Prostate gland (tissue), 2 donors: ENCODE measurements around the gene WFDC5.

Source experiments
- POLR2A ChIP-seq: fragments of 450-650 bp; IDR thresholded peaks from one replicate; pipeline ENCODE4 v1.6.1; 2016; ENCODE audit warnings: antibody characterized with exemption, mild to moderate bottlenecking
- POLR2AphosphoS5 ChIP-seq: sonication (generic); formaldehyde crosslinking; IDR thresholded peaks from one replicate; pipeline ENCODE4 v1.6.1; 2017; ENCODE audit warnings: antibody characterized with exemption
- TF ChIP-seq, protein P1 (sequence below), 4 experiments: fragments of 200-600 bp in 2 of 4; fragments of 450-650 bp in 2 of 4; sonication (generic) in 2 of 4; IDR thresholded peaks; 1 replicate in 3 of 4; 2 replicates in 1 of 4; pipeline ENCODE4 v1.5.1; 2016 to 2019; ENCODE audit warnings: antibody characterized with exemption in 4 of 4, mild to moderate bottlenecking in 2 of 4, moderate library complexity in 2 of 4

DNA sequence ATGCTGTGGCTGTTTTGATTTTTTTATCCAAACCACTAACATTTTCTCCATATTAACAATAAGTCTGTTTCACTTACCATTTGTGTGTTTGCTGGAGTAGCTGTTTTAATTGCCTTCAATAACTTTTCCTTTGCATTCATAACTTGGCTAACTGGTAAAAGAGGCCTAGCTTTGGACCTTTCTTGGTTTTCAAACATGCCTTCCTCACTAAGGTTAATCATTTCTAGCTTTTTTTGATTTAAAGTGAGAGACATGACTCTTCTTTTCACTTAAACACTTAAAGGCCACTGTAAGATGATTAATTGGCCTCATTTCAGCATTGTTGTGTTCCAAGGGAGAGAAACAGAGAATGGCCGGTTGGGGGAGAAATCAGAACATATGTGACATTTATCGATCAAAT, 6.4 kb upstream of the WFDC5 start:
- TF ChIP-seq, protein P1, sequence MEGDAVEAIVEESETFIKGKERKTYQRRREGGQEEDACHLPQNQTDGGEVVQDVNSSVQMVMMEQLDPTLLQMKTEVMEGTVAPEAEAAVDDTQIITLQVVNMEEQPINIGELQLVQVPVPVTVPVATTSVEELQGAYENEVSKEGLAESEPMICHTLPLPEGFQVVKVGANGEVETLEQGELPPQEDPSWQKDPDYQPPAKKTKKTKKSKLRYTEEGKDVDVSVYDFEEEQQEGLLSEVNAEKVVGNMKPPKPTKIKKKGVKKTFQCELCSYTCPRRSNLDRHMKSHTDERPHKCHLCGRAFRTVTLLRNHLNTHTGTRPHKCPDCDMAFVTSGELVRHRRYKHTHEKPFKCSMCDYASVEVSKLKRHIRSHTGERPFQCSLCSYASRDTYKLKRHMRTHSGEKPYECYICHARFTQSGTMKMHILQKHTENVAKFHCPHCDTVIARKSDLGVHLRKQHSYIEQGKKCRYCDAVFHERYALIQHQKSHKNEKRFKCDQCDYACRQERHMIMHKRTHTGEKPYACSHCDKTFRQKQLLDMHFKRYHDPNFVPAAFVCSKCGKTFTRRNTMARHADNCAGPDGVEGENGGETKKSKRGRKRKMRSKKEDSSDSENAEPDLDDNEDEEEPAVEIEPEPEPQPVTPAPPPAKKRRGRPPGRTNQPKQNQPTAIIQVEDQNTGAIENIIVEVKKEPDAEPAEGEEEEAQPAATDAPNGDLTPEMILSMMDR (IDR thresholded peaks at IDR 0.05): no peak
- TF ChIP-seq POLR2A: no peak
- no peak for TF ChIP-seq POLR2AphosphoS5
